ENCODE measurements around the gene ANTXR2. TPM values are rescaled to one million over a fixed set of nuclear protein-coding genes. Genes with fewer than 3 reads are reported as not detected.

The ANTXR2 gene
- total RNA-seq, 1 experiment from 2014 or later, result 29.2 TPM

DNA sequence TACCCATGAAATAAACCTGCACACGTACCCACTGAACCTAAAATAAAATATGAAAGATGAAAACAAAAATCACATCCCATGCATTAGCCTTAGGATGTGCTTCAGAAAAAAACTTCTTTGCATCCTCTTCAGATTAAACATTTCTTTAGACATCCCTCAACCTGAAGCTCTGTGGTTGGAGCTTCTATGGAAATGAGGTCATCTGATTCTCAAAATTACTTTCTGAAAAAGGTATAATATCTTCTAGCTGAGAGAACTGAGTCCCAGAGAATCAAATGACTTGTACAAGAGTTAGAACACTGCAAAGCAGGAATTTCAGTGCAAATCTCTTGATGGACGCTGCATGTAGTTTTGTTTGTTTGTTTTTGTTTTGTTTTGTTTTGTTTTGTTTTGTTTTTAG, 19.1 kb upstream of the ANTXR2 start:
- no peak for DNase-seq (ENCODE audit: low spot score)

DNA sequence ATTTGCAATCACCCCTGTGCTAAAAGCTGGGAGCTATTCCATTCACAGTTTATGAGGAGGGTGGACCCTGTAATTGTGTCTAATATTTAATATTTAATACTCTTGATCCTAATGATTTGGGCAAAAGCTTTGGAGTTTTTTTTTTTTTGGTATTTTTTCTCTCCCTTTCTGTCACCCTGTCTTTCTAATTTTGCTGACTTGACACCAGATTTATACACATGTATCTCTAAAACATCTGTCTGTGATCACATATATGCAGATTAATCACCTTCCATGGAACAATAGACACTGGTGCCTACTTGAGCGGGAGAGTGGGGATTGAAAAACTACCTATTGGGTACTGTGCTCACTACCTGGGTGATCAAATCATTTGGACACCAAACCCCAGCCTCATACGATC, 18.7 kb upstream of the ANTXR2 start:
- no peak for DNase-seq (ENCODE audit: low spot score)

DNA sequence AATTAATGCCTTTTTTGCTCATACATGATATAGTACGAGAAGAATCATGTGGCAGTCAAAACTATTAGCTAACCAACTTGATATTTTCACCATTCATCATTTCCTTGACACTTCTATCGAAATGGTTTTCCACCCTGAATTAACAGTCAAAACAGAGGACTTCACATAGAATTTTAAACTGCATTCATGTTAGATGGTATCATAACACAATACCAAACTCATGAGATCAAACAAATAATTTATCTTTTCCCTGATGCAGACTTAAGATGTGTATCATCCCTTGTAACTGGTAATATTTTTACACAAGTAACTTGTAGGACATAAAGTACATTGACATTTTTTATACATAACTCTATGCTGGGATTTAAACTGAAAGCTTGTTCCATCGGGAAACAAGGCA, 18.2 kb upstream of the ANTXR2 start:
- no peak for DNase-seq (ENCODE audit: low spot score)

DNA sequence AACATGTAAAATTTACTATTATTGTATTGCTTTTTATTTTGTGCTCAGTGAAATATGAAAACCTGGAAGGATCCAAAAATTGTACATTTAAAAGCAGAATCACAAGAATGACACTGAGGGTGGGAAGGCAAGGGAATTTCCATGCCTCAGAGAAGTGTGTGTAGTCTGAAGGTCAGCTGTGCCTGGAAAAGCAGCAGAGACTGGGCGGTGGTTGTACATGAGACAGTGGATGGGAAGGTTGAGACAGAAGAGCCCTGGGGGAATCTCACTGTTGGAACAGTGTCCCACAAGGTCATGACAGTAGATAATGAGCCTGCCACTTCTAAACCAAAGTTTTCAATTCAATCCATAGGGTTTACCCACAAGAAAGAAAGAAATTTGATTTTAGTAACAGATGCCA, 17.1 kb upstream of the ANTXR2 start:
- DNase-seq (ENCODE audit: low spot score), result no peak

DNA sequence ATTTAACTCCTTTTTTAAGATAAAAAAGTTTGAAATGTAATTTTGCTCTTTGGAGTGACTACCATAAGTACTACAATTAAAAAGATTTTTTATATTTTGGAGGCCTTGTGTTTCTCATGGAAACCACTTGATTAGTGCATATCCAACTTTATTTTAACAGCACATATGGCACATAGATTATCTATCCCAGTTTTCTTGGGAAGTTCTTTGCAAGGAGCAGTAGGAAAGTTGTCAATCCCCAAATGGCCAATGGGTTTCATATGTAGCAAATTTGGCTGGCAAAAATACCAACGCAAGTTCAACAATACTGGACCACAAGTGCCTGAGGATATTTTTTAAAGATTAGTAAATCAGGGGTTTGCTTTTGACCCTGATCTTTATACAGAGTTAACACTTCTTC, 15.4 kb upstream of the ANTXR2 start:
- DNase-seq (ENCODE audit: low spot score), result no peak

DNA sequence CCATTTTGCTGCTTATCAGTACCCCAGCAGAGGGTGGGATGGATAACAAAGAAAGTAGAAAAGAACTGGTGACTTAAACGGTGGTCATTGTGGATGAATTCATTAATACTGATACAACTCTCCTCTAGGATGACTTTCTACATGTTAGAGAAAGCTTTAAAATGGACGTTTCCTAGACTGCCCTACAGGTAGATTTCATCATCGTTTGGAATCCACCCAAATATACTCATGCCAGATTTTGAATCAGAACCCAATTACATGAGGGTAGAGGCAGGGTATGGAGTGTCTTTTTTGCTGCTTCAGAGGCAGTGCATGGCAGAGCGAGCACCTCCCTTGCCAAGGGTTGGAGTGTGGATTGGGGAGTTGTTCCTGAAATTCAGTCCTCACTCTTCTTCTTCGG, 13.3 kb upstream of the ANTXR2 start:
- no peak for DNase-seq (ENCODE audit: low spot score)

DNA sequence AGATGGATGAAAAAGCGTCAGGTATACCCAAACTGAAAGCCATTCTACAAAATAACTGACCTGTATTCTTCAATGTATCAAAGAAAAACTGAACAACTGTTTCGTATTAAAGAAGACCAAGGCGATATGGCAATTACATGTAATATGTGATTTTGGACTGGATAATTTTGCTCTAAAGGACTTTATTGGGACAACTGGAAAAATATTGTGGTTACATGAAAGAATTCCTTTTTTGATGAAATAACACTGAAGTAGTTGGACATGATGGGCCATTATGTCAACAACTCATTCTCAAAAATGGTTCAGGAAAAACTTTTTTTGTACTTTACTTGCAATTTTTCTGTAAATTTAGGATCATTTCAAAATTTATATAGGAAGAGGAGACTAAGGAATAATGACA, 12.1 kb upstream of the ANTXR2 start:
- no peak for DNase-seq (ENCODE audit: low spot score)

DNA sequence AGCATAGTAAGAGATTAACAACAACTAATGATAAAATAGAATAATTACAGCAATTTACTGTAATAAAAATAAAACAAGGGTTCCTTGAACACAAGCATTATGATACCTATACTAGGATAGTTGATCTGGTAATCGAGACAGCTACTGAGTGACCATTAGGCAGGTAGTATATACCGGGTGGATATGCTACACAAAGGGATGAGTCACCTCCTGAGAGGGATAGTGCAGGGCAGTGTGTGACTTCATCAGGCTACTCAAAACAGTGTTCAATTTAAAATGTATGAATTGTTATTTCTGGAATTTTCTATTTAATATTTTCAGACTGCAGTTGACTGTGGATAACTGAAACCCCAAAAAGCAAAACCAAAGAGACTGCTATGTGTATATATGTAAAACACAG, 9.7 kb upstream of the ANTXR2 start:
- DNase-seq (ENCODE audit: low spot score), result no peak

DNA sequence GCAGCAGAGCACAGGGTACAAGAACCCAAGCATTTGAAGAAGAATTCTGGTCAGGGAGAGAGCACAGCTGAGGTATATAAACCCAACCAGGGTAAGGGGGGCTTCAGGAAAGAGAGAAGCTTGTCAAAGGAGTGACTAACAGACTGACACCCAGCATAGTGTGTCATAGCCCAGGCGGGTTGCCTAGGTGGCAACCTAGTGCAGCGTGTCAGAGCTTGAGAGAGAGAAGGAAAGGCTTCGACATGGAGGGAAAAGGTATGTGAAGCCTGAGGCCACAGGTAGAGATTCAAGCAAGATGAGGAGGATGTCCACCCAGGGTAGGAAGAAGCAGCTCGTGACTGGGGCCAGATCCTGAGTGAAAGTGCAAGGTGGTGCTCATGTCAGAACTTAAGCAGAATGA, 8.5 kb upstream of the ANTXR2 start:
- DNase-seq (ENCODE audit: low spot score), result no peak

DNA sequence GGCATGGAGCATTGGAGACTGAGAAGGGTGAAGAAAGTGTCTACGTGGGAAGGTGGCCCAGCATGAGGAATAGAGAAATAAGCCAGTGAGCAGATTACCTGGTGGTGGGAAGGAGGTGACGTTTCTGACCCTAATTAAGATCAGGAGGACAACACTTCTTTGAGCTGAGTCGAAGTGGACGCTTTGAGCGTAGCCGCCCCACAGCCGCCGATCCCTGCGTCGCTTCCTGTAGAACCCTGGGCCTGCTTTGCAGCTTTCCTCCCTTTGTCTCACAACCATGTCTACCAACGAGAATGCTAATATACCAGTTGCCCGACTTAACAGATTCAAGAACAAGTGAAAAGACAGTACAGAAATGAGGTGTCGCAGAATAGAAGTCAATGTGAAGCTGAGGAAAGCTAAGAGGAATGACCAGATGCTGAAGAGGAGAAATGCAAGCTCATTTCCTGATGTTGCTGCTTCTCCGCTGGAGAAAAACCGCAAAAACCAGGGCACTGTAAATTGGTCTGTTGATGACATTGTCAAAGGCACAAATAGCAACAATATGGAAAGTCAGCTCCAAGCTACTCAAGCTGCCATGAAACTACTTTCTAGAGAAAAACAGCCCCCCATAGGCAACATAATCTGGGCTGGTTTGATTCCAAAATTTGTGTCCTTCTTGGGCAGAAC, 6.4 kb upstream of the ANTXR2 start:
- DNase-seq (ENCODE audit: low spot score), result no peak

DNA sequence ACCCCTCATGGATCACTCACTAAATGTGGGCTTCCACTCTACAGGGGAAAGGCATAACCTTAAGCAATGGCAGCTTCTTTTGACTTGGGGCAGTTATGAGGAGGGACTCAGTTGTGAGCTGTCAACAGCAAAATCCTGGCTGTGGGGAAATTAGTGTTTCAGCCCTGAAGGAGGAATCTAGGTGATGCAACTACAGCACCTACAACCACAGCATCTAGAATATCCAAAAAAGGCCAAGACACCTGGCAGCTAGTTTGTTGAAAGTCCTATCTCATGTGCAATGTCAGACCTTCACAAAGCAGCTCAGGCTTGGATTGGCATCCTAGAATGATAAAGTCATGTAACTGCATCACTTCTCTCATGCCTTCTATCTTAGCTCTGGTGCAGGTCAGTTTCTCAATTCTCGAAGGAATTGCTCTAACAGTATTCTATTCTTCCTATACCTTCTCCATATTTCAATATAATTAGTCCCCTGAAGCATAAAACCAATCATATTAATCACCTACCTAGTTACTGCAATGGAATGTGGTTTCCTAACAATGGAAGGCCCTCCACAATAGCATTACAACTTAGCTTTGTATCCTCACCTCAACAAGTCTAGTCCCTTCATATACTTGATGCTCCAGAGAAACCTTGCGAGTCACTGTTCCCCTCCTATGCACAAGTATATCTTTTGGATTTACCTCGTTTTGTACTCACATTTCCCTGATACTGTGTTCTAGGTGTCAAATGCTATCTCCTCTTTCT, 5.5 kb upstream of the ANTXR2 start:
- DNase-seq (ENCODE audit: low spot score), result no peak

DNA sequence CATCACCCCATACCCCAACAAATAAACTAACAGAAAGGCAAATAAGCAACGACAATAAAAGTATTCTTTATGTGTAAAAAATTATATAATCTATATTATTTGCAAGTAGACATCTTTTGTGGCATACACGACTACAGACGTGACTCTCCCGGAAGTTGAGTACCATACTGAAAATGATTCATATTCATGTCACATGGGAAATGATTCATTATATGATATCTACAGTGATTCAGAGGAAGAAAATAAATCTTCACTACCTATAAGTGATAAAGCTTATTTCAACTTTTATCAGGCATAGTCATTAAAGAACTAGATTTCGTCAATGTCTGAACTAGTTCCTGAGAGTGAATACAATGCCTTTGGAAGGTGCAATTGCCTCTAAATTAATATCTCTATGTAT, 4.6 kb upstream of the ANTXR2 start:
- DNase-seq (ENCODE audit: low spot score), result peak; percentile 59

DNA sequence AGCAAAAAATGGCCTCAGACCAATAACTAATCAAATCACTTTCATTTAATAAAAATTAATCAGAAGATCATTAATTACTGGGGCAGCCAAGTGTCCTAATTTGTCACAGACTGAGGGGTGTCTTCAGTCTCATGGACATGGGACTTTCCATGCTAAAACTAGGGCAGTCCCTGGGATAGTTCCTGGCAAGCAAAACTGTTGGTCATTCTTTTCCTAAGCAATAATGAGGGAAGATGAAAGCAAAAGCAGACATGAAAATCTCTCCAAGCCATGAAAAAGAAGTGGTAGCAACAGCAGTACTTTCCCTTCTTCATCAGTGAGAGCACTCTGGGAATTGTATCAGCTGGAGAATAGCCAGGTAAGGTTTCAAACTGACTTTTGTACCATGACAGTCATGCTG, 3.7 kb upstream of the ANTXR2 start:
- no peak for DNase-seq (ENCODE audit: low spot score)

DNA sequence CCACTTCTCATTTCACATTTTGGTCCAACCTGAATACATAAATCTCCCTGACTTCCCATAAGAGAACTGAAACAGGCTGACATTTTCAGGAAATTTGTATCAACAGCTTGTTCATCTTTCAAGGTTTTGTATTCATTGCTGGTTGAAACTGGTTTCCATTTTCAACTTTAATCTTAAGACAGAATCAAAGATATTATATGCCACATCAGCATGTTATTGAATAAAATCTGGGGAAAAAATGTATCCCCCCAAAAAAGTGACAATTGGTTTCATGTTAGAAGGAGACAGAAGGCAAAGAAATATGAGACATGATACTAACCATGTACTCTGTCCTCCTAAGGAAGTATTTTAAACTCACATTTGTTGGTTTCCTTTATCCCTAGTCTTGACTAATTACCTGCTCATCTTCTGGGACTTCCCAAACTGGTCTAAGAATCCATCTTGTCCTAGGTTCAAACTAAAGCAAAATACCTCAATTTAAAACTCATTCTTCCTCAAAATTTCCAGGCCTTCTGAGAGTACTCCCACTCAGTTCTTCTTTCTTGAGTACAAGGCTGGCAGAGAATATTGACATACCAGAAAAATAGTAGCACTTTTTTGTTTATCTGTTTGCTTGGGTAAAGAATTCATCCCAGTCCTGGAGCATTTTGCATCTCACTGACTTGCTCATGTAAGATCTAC, 3.1 kb upstream of the ANTXR2 start:
- DNase-seq (ENCODE audit: low spot score), result no peak

DNA sequence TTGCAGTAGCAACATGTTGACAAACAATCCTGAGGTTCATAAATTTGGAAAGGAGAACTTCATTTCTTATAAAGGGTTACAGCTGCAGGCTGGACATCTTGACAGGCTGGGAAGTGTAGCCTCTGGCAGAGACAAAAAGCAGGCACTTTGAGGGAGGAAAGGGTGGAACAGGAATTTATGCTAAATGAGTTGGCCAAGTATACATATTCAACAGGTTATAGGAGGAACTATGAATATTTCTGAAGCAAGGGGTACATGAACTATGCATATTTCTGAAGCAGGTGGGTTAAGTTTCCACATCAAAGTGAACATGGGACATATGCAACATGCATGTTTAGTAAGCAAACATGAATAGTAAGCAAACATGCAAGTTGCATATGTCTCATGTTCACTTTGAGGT, 1.6 kb upstream of the ANTXR2 start:
- DNase-seq (ENCODE audit: low spot score), result no peak

DNA sequence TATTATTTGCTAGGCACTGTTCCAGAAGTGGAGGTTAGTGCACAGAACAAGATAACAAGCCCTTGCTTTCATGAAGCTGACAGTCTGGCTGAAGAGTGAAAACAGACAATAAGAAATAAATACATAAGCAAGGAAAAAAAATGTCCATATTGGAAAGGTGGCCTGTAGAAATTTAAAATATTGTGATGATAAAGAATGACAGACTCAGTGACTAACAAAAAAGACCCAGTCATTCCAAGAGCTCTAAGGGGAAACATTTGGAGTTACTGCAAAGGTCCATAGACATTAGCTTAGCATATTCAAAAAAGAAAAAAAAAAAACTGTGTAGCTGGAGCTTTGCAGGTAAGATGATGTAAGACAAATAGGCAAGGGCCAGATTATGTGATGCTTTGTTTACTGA, 1.0 kb upstream of the ANTXR2 start:
- DNase-seq (ENCODE audit: low spot score), result no peak

DNA sequence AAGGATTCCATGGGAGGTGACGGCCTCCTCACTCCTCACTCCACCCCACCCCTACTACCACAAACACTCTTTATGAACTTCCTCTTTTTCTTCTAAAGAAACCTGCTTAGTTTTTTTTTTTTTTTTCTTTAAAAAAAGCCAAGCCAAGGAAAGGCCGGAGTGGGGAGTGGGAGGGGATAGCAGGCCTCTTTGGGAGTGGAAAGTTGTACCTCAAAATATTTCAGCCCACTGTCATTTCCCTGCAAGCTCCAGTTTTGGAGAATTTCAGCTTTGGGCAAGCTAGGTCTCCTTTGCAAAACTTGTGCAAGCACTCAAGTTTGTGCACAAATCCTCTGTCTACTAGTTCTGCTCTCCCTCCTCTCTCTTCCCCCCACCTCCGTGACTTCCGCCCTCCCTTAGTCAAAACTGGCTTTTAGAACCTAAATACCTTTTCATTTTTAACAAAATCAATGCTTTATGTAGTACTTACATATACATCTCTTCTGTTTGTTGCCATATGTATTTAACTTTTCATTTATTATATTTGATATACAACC, 512 bp upstream of the ANTXR2 start:
- DNase-seq (ENCODE audit: low spot score), result no peak

DNA sequence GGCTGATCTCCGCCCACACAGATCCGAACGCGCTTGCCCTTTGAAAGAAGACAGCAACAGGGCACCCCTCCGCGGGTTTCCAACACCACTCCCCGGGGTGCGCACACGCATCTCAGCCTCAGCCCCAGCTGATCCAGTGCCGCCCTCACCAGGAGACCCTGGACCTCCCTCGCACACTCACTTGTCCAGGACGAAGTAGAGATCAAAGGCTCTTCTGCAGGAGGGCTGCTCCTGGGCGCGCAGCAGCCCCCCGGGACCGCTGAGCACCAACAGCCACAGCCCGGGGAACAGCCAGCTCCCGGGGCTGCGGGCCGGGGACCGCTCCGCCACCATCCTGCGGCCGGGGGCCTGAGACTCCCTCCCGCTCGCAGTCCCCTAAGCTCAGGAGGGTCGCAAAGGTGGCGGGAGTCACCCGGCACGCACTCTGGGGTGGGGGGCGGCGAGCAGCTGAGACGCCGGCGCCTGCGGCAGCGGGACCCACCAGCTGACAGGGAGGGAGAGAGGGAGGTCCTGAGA, 743 bp downstream of the ANTXR2 start:
- DNase-seq (ENCODE audit: low spot score), result peak; percentile 6

DNA sequence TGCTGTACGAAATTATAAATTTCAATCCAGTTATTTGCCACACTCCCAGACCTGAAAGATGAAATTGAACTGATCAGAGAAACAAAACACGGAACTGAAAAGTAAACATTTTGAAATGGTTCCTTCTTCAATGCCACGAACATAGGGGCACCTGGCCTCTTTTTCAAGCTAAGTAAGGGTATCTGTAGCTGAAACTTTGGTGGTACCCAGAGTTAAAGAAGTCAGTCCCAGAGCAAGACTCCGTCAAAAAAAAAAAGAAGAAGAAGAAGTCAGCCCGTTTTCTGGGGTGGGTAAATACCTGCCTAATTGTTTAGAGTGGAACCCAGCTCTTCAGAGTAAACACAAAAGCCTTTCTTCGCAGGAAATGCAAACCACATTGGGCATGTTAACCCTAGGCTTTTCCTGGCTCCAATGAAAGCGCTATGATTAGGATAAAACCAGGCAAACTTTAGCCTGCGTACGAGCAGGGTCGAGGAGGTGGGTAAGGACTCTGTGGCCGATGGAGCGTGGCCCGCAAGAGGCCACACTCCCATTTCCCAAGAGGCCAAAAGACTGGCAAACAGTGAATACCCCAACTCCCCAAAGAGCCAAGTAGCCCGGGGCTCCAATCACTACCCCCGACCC, 1.3 kb downstream of the ANTXR2 start:
- DNase-seq (ENCODE audit: low spot score), result no peak

DNA sequence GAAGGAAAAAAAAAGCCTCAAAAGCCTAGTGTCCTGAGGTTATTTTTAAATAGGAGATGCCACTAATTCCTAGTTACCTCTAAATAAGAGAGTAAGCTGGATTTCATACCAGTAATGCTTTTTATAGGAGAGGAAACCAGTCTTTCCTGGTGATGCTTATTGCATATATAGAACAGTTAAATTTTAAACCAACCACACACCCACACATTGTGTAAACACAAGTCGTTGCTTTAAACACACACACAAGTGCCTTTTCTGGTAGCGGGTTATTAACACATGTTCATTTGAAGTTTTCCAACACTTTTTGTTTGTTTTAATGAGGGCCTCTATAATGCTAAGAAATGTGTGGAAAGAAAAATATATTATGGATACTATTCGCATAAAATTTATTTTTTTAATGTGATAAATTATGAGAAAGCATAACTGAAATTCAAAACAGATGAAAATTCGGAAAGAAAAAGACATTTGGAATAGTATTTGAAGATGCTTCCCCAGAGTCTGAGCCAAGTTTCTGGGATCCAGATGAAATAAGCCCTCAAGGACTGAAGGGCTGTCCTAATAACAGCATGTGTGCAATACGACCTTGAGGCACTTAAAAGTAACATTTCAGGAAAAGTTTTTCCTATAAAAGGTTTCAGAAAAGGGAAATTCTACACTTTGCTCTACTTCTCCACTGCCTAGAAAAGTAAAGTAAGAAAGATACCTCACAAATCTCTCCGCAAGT, 2.0 kb downstream of the ANTXR2 start:
- DNase-seq (ENCODE audit: low spot score), result no peak
